HUDEP-2 (cell line): ENCODE measurements around the gene CBS.
A peak's percentile ranks its signal among the peaks of the same experiment; 100 is the strongest.
"Not testable (repeated sequence)": the region's sequence is repeated elsewhere in the genome, so short reads cannot be mapped to it uniquely, and the experiment has no call there.

ENCODE experiments used
- DNase-seq, 76 experiments: peaks; one replicate each; lab custom pipeline; 2025; ENCODE audit not compliant: unreplicated experiment in 76 of 76; lab: John Stamatoyannopoulos, UW

CBS gene

GRCh38 chr21:43069682-43070081 lies 6.0 kb downstream of the CBS start:
- DNase-seq = not testable (repeated sequence)

GRCh38 chr21:43068065-43068464 lies 7.6 kb downstream of the CBS start:
- DNase-seq = not testable (repeated sequence)

GRCh38 chr21:43066690-43067089 lies 8.9 kb downstream of the CBS start:
- not testable (repeated sequence) for DNase-seq

- not testable (repeated sequence) for DNase-seq
Observed at GRCh38 chr21:43065991-43066390, 9.6 kb downstream of the CBS start.

GRCh38 chr21:43064265-43064917 lies 11.2 kb downstream of the CBS start:
- DNase-seq = not testable (repeated sequence)

- DNase-seq = not testable (repeated sequence)
Observed at GRCh38 chr21:43062955-43063664, 12.5 kb downstream of the CBS start.

GRCh38 chr21:43053112-43053511 lies 22.5 kb downstream of the CBS start:
- not testable (repeated sequence) for DNase-seq

- DNase-seq = peak in 1 of 76 experiments; percentile 15
Observed at GRCh38 chr21:43045876-43046821, 29.5 kb downstream of the CBS start.

- DNase-seq = not testable (repeated sequence)
Observed at GRCh38 chr21:43045165-43045875, 30.3 kb downstream of the CBS start.

GRCh38 chr21:43044547-43044946 lies 31.1 kb downstream of the CBS start:
- not testable (repeated sequence) for DNase-seq

GRCh38 chr21:43043291-43043690 lies 32.3 kb downstream of the CBS start:
- DNase-seq = not testable (repeated sequence)

GRCh38 chr21:43042169-43042568 lies 33.5 kb downstream of the CBS start:
- peak in 3 of 76 experiments; percentile 10 to 31 (median 12) for DNase-seq

- DNase-seq = not testable (repeated sequence)
Observed at GRCh38 chr21:43038659-43039044, 37.0 kb downstream of the CBS start.

GRCh38 chr21:43037918-43038658 lies 37.5 kb downstream of the CBS start:
- peak in 2 of 76 experiments; percentile 18 to 21 for DNase-seq

- DNase-seq = not testable (repeated sequence)
Observed at GRCh38 chr21:43036889-43037288, 38.7 kb downstream of the CBS start.

GRCh38 chr21:43034826-43035225 lies 40.8 kb downstream of the CBS start:
- DNase-seq = no peak

GRCh38 chr21:43034101-43034500 lies 41.5 kb downstream of the CBS start:
- no peak for DNase-seq

- no peak for DNase-seq
Observed at GRCh38 chr21:43031121-43031619, 44.5 kb downstream of the CBS start.

- DNase-seq = no peak
Observed at GRCh38 chr21:43029785-43030184, 45.9 kb downstream of the CBS start.
